ENCODE data around the gene C3.

GRCh38 chr19:6679139-6679538 lies 41.3 kb downstream of the C3 start:
- TF ChIP-seq CTCF (IDR thresholded peaks at IDR 0.05 in 2 of 3, conservative IDR thresholded peaks at IDR 0.05 in 1 of 3; ENCODE audit: borderline replicate concordance in 1 of 3, insufficient read depth in 1 of 3, low read depth in 2 of 3, low read length in 2 of 3), result no peak
- no peak for TF ChIP-seq REST (IDR thresholded peaks at IDR 0.05; ENCODE audit: low read depth)
- no peak for TF ChIP-seq POLR2AphosphoS5 (IDR thresholded peaks at IDR 0.05; ENCODE audit: low read depth, low read length)
- TF ChIP-seq YY1 (IDR thresholded peaks at IDR 0.05; ENCODE audit: extremely low read depth, insufficient replicate concordance, low read depth, low read length), result no peak
- no peak for TF ChIP-seq RAD21 (IDR thresholded peaks at IDR 0.05; ENCODE audit: low read depth)
- no peak for TF ChIP-seq POLR2A (IDR thresholded peaks at IDR 0.05; ENCODE audit: borderline replicate concordance, extremely low read depth, insufficient read depth, insufficient read length)
- TF ChIP-seq ELF1 (IDR thresholded peaks at IDR 0.05; ENCODE audit: borderline replicate concordance, low read depth), result no peak
- no peak for TF ChIP-seq MAX (IDR thresholded peaks at IDR 0.05)
- no peak for TF ChIP-seq EZH2 (IDR thresholded peaks at IDR 0.05)
- TF ChIP-seq ZFX (IDR thresholded peaks at IDR 0.05), result no peak
- TF ChIP-seq FOSL1 (IDR thresholded peaks at IDR 0.05; ENCODE audit: low read depth), result no peak
- TF ChIP-seq ZNF274 (IDR thresholded peaks at IDR 0.05; ENCODE audit: low read depth, low read length), result no peak
